GM23338 (cell line): ENCODE data around the gene PREP. TPM values are rescaled to one million over a fixed set of nuclear protein-coding genes. Genes with fewer than 3 reads are reported as not detected.

ENCODE experiments used
- ATAC-seq: fragments of 200-7000 bp; cut with Tn5 transposase; 3 replicates; pipeline ENCODE4 v1.9.1; 2020
- DNase-seq: peaks from one replicate; pipeline ENCODE4 v3.0.0-alpha.2; 2015; ENCODE audit warnings: low spot score
- H2AFZ ChIP-seq: fragments of 200-600 bp; sonication (generic); 2 replicates; pipeline ENCODE4 v1.8.0; 2016; ENCODE audit warnings: antibody characterized with exemption, mild to moderate bottlenecking, moderate library complexity
- H3F3A ChIP-seq: fragments of 200-600 bp; sonication (generic); replicated peaks from 2 replicates; pipeline ENCODE4 v1.8.0; 2017; ENCODE audit warnings: antibody characterized with exemption, mixed run types, low read depth
- H3K27ac ChIP-seq: fragments of 200-600 bp; sonication (generic); 2 replicates; pipeline ENCODE4 v1.6.1; 2016; ENCODE audit warnings: low read depth
- H3K27me3 ChIP-seq: fragments of 200-600 bp; sonication (generic); 2 replicates; pipeline ENCODE4 v1.8.0; 2016; ENCODE audit warnings: mild to moderate bottlenecking, mixed run types, moderate library complexity; ENCODE audit not compliant: insufficient read depth
- H3K36me3 ChIP-seq: fragments of 200-600 bp; sonication (generic); 2 replicates; pipeline ENCODE4 v1.8.0; 2016; ENCODE audit warnings: mild to moderate bottlenecking; ENCODE audit not compliant: insufficient read depth
- H3K4me1 ChIP-seq: fragments of 200-600 bp; sonication (generic); 2 replicates; pipeline ENCODE4 v1.8.0; 2016; ENCODE audit warnings: mild to moderate bottlenecking, moderate library complexity; ENCODE audit not compliant: insufficient read depth
- H3K4me2 ChIP-seq: fragments of 200-600 bp; sonication (generic); 2 replicates; pipeline ENCODE4 v1.7.1; 2017; ENCODE audit warnings: mixed run types
- H3K4me3 ChIP-seq: fragments of 200-600 bp; sonication (generic); 2 replicates; pipeline ENCODE4 v1.6.1; 2016; ENCODE audit warnings: mixed run types
- H3K79me2 ChIP-seq: fragments of 200-600 bp; sonication (generic); replicated peaks from 2 replicates; pipeline ENCODE4 v1.8.0; 2017; ENCODE audit warnings: mild to moderate bottlenecking; ENCODE audit not compliant: insufficient read depth
- H3K9me2 ChIP-seq: fragments of 200-600 bp; sonication (generic); 2 replicates; pipeline ENCODE4 v1.8.0; 2017; ENCODE audit not compliant: insufficient read depth
- H4K20me1 ChIP-seq: fragments of 200-600 bp; sonication (generic); replicated peaks from 2 replicates; pipeline ENCODE4 v1.8.0; 2017; ENCODE audit warnings: mild to moderate bottlenecking; ENCODE audit not compliant: insufficient read depth
- H3K27ac Mint-ChIP-seq: 2 replicates; pipeline ENCODE4 v1.8.0; 2020; ENCODE audit warnings: inconsistent platforms, mild to moderate bottlenecking, moderate library complexity, mixed read lengths
- H3K27me3 Mint-ChIP-seq: 3 replicates; pipeline ENCODE4 v1.8.0; 2022; ENCODE audit warnings: low read depth, mild to moderate bottlenecking, moderate library complexity, mixed read lengths, inconsistent platforms; ENCODE audit not compliant: insufficient read depth, poor library complexity
- H3K36me3 Mint-ChIP-seq: 3 replicates; pipeline ENCODE4 v1.8.0; 2021; ENCODE audit warnings: low read depth, mild to moderate bottlenecking, inconsistent platforms, moderate library complexity, mixed read lengths
- H3K4me1 Mint-ChIP-seq: 3 replicates; pipeline ENCODE4 v1.8.0; 2020; ENCODE audit warnings: mild to moderate bottlenecking, inconsistent platforms, mixed read lengths
- H3K4me3 Mint-ChIP-seq: 3 replicates; pipeline ENCODE4 v1.8.0; 2021; ENCODE audit warnings: moderate library complexity, mild to moderate bottlenecking, inconsistent platforms, mixed read lengths
- H3K9me3 Mint-ChIP-seq: 3 replicates; pipeline ENCODE4 v1.8.0; 2020; ENCODE audit warnings: moderate library complexity, mild to moderate bottlenecking, inconsistent platforms, mixed read lengths
- EZH2 ChIP-seq: fragments of 200-600 bp; sonication (generic); IDR thresholded peaks from one replicate; pipeline ENCODE4 v1.8.0; 2017; ENCODE audit warnings: antibody characterized with exemption, mild to moderate bottlenecking, low read depth; ENCODE audit not compliant: unreplicated experiment
- EZH2phosphoT487 ChIP-seq: fragments of 200-600 bp; sonication (generic); IDR thresholded peaks from one replicate; pipeline ENCODE4 v1.8.1; 2018; ENCODE audit warnings: antibody characterized with exemption; ENCODE audit not compliant: unreplicated experiment
- JUNB ChIP-seq: IDR thresholded peaks from one replicate; pipeline ENCODE4 v1.6.1; 2016; ENCODE audit warnings: antibody characterized with exemption; ENCODE audit not compliant: unreplicated experiment
- NANOG ChIP-seq: IDR thresholded peaks from 2 replicates; pipeline ENCODE4 v1.6.1; 2016; ENCODE audit warnings: antibody characterized with exemption, borderline replicate concordance
- STAT1 ChIP-seq: IDR thresholded peaks from one replicate; pipeline ENCODE4 v1.6.1; 2016; ENCODE audit warnings: antibody characterized with exemption; ENCODE audit not compliant: unreplicated experiment
- ZNF331 ChIP-seq: fragments of 250-450 bp; sonication (Bioruptor Pico); IDR thresholded peaks from 2 replicates; pipeline ENCODE4 v1.5.0; 2020; ENCODE audit warnings: low read depth, mild to moderate bottlenecking, moderate library complexity
- polyA plus RNA-seq: library from polyadenylated mRNA; unstranded; fragments of >200 nt; fragmentation: Nextera tagmentation; extraction: Ambion mirVana; gene quantifications from 2 replicates; pipeline ENCODE4 v1.2.1, GENCODE V29; 2016
- total RNA-seq: library from RNA; depleted of rRNA; stranded (reverse); fragments of >200 nt; shearing (Covaris generic); gene quantifications from 2 replicates; pipeline ENCODE4 v1.2.3, GENCODE V29; 2014
- TF ChIP-seq, protein P1 (sequence below): IDR thresholded peaks from 2 replicates; pipeline ENCODE4 v1.6.1; 2016; ENCODE audit warnings: antibody characterized with exemption
- TF ChIP-seq, protein P2 (sequence below): fragments of 250-450 bp; sonication (Bioruptor Pico); IDR thresholded peaks from 2 replicates; pipeline ENCODE4 v1.5.0; 2020; ENCODE audit warnings: mild to moderate bottlenecking, moderate library complexity
- TF ChIP-seq, protein P3 (sequence below): IDR thresholded peaks from one replicate; pipeline ENCODE4 v1.6.1; 2018; ENCODE audit warnings: antibody characterized with exemption; ENCODE audit not compliant: unreplicated experiment

The PREP gene
- total and polyA plus RNA-seq, 2 experiments from 2014 or later = 28.5 to 52.7 TPM

DNA sequence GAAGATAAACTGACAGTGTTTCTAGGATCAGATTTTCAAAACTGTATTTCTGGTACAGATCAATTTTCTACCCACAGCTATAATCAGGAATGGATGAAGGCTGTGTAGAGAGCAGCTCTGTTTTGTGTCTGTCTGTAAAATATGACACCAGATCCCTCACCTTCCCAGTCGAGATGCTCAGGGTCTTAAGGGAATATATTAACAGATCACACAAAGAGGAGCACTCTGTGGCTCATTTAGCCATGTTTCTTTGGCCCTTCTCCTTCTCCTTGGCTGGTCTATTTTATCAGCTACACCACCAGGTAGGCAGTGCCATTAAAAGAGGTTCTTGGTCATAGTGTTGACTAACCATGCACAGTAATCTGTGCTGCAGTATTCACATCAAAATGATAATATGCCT lies 82.6 kb downstream of the PREP start:
- H3K27me3 Mint-ChIP-seq = no peaks in the 10 kb centered on the region
- Histone ChIP-seq H2AFZ (no peak overlapping the region), H3K4me2 (no peak overlapping the region), H3K36me3 (peaks cover 18% of the 10 kb centered on the region; the same call in 1 of the 2 replicates), H3F3A (no peaks in the 10 kb centered on the region), H3K4me3 (no peak overlapping the region), H3K27me3 (no peaks in the 10 kb centered on the region), H3K79me2 (no peaks in the 10 kb centered on the region), H3K4me1 (no peaks in the 10 kb centered on the region), H3K9me2 (no peaks in the 10 kb centered on the region), H4K20me1 (peaks cover 7% of the 10 kb centered on the region; the same call in 1 of the 2 replicates), H3K27ac (no peak overlapping the region)
- DNase-seq (no peak), ATAC-seq (no peak)
- H3K4me1 Mint-ChIP-seq = no peaks in the 10 kb centered on the region
- no peaks in the 10 kb centered on the region for H3K9me3 Mint-ChIP-seq
- no peak overlapping the region for H3K27ac Mint-ChIP-seq
- H3K36me3 Mint-ChIP-seq = peaks cover 6% of the 10 kb centered on the region; the same call in 2 of the 3 replicates
- H3K4me3 Mint-ChIP-seq = no peak overlapping the region
- TF ChIP-seq, protein P1, sequence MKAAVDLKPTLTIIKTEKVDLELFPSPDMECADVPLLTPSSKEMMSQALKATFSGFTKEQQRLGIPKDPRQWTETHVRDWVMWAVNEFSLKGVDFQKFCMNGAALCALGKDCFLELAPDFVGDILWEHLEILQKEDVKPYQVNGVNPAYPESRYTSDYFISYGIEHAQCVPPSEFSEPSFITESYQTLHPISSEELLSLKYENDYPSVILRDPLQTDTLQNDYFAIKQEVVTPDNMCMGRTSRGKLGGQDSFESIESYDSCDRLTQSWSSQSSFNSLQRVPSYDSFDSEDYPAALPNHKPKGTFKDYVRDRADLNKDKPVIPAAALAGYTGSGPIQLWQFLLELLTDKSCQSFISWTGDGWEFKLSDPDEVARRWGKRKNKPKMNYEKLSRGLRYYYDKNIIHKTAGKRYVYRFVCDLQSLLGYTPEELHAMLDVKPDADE = no peak
- TF ChIP-seq ZNF331 (CRISPR knock-in tag) (no peak), EZH2 (no peak)

DNA sequence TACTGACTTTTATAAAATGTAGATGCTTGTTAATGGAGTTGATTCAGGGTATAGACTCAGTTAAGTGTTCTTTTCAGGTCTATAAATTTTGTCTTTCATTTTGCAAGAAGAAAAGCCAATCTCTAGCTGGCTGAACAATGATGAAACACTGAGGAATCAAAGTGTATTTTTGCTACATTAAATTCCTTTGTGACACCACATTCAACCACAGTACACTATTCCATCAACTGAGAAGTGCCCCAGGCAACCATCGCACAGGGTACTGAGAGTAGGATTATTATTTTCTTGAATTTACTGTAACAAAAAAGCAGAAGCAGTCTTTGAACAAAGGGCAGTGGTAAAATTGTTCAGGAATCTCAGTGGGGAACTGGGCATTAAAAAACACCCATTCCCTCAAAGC lies 83.6 kb downstream of the PREP start:
- H3F3A ChIP-seq = no peaks in the 10 kb centered on the region
- H3K9me3 Mint-ChIP-seq = no peaks in the 10 kb centered on the region
- H3K9me2 ChIP-seq = no peaks in the 10 kb centered on the region
- H3K4me3 ChIP-seq = no peak overlapping the region
- peaks cover 7% of the 10 kb centered on the region; the same call in 1 of the 2 replicates for H4K20me1 ChIP-seq
- no peaks in the 10 kb centered on the region for H3K4me1 ChIP-seq
- peaks cover 9% of the 10 kb centered on the region; the same call in 2 of the 3 replicates for H3K36me3 Mint-ChIP-seq
- no peaks in the 10 kb centered on the region for H3K79me2 ChIP-seq
- no peak overlapping the region for H3K4me2 ChIP-seq
- peaks cover 18% of the 10 kb centered on the region; the same call in 1 of the 2 replicates for H3K36me3 ChIP-seq
- H3K27ac ChIP-seq = no peak overlapping the region
- H3K27me3 ChIP-seq = no peaks in the 10 kb centered on the region
- no peak for DNase-seq
- no peak overlapping the region for H2AFZ ChIP-seq
- H3K27ac Mint-ChIP-seq = no peak overlapping the region
- no peaks in the 10 kb centered on the region for H3K27me3 Mint-ChIP-seq
- H3K4me1 Mint-ChIP-seq = no peaks in the 10 kb centered on the region
- no peak for ATAC-seq
- no peak overlapping the region for H3K4me3 Mint-ChIP-seq
- TF ChIP-seq, protein P2, sequence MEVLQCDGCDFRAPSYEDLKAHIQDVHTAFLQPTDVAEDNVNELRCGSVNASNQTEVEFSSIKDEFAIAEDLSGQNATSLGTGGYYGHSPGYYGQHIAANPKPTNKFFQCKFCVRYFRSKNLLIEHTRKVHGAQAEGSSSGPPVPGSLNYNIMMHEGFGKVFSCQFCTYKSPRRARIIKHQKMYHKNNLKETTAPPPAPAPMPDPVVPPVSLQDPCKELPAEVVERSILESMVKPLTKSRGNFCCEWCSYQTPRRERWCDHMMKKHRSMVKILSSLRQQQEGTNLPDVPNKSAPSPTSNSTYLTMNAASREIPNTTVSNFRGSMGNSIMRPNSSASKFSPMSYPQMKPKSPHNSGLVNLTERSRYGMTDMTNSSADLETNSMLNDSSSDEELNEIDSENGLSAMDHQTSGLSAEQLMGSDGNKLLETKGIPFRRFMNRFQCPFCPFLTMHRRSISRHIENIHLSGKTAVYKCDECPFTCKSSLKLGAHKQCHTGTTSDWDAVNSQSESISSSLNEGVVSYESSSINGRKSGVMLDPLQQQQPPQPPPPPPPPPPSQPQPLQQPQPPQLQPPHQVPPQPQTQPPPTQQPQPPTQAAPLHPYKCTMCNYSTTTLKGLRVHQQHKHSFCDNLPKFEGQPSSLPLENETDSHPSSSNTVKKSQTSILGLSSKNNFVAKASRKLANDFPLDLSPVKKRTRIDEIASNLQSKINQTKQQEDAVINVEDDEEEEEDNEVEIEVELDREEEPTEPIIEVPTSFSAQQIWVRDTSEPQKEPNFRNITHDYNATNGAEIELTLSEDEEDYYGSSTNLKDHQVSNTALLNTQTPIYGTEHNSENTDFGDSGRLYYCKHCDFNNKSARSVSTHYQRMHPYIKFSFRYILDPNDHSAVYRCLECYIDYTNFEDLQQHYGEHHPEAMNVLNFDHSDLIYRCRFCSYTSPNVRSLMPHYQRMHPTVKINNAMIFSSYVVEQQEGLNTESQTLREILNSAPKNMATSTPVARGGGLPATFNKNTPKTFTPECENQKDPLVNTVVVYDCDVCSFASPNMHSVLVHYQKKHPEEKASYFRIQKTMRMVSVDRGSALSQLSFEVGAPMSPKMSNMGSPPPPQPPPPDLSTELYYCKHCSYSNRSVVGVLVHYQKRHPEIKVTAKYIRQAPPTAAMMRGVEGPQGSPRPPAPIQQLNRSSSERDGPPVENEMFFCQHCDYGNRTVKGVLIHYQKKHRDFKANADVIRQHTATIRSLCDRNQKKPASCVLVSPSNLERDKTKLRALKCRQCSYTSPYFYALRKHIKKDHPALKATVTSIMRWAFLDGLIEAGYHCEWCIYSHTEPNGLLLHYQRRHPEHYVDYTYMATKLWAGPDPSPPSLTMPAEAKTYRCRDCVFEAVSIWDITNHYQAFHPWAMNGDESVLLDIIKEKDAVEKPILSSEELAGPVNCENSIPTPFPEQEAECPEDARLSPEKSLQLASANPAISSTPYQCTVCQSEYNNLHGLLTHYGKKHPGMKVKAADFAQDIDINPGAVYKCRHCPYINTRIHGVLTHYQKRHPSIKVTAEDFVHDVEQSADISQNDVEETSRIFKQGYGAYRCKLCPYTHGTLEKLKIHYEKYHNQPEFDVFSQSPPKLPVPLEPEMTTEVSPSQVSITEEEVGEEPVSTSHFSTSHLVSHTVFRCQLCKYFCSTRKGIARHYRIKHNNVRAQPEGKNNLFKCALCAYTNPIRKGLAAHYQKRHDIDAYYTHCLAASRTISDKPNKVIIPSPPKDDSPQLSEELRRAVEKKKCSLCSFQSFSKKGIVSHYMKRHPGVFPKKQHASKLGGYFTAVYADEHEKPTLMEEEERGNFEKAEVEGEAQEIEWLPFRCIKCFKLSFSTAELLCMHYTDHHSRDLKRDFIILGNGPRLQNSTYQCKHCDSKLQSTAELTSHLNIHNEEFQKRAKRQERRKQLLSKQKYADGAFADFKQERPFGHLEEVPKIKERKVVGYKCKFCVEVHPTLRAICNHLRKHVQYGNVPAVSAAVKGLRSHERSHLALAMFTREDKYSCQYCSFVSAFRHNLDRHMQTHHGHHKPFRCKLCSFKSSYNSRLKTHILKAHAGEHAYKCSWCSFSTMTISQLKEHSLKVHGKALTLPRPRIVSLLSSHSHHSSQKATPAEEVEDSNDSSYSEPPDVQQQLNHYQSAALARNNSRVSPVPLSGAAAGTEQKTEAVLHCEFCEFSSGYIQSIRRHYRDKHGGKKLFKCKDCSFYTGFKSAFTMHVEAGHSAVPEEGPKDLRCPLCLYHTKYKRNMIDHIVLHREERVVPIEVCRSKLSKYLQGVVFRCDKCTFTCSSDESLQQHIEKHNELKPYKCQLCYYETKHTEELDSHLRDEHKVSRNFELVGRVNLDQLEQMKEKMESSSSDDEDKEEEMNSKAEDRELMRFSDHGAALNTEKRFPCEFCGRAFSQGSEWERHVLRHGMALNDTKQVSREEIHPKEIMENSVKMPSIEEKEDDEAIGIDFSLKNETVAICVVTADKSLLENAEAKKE (CRISPR knock-in tag) = no peak
- TF ChIP-seq STAT1 (no peak), ZNF331 (CRISPR knock-in tag) (no peak), NANOG (no peak), EZH2 (no peak), EZH2phosphoT487 (no peak), JUNB (no peak)
- TF ChIP-seq, protein P1 = no peak
- TF ChIP-seq, protein P3, sequence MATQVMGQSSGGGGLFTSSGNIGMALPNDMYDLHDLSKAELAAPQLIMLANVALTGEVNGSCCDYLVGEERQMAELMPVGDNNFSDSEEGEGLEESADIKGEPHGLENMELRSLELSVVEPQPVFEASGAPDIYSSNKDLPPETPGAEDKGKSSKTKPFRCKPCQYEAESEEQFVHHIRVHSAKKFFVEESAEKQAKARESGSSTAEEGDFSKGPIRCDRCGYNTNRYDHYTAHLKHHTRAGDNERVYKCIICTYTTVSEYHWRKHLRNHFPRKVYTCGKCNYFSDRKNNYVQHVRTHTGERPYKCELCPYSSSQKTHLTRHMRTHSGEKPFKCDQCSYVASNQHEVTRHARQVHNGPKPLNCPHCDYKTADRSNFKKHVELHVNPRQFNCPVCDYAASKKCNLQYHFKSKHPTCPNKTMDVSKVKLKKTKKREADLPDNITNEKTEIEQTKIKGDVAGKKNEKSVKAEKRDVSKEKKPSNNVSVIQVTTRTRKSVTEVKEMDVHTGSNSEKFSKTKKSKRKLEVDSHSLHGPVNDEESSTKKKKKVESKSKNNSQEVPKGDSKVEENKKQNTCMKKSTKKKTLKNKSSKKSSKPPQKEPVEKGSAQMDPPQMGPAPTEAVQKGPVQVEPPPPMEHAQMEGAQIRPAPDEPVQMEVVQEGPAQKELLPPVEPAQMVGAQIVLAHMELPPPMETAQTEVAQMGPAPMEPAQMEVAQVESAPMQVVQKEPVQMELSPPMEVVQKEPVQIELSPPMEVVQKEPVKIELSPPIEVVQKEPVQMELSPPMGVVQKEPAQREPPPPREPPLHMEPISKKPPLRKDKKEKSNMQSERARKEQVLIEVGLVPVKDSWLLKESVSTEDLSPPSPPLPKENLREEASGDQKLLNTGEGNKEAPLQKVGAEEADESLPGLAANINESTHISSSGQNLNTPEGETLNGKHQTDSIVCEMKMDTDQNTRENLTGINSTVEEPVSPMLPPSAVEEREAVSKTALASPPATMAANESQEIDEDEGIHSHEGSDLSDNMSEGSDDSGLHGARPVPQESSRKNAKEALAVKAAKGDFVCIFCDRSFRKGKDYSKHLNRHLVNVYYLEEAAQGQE = no peak
